HG02798 (cell line): ENCODE measurements around the gene GLOD4.

ENCODE experiments used
- ATAC-seq: cut with Tn5 transposase; IDR thresholded peaks from one replicate; pipeline ENCODE4 v1.9.1; 2021; ENCODE audit warnings: mild to moderate bottlenecking; ENCODE audit not compliant: unreplicated experiment, poor library complexity

The GLOD4 gene

DNA sequence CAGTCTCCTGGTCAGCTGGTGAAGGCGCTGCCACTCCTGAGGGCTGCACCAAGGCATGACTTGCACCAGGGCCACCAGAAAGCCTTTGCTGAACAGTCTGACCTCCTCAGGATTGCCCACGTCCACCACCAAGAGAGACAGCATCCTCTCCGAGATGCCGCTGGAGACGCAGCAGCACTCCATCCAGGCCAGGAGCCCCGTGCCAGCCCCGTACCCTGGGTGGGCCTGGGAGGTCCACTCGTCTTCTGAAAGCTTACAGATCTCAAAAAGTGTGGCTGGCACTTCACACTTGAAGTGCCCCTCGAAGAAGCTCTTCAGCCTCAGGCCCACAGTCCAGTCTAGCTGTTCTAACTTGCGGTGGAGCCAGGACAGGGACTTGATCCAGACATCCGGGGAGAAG is 36.7 kb downstream of the GLOD4 start:
- ATAC-seq: no peak

DNA sequence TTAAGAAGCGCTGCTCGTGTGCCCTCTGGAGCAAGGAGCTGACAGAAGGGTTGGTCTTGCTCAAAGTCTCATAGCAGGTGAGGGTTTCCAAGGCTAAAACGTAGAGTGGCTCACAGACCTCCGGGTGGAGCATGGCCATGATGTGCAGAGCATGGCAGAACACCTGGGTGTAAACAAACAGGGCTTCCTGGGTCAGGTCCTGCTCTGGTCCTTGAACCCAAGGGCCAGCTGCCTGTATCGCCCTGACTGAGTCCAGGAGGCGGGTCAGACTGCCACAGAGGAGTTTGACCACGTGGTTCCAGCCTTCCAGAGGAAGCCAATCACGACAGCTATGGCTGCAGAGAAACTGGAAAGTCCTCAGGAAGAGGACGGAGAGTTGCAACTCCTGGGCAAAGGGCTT is 37.1 kb downstream of the GLOD4 start:
- ATAC-seq: no peak

DNA sequence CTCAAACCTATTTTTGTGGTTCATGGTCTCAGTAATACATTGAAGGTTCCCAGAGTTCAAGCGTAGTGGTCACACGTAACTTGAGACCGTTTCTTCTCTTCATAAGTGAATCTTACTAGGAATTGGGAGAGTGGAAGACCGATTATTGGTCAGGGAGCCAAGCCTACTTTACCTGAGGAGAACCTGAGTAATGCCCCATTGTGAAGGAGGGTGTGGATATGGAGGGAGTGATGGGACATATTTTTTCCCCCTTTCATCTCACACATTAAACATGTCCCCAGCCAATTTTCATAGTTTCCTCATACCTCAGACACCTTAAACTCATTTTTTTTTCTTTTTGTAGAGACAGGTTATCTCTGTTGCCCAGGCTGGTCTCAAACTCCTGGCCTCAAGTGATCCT is 38.9 kb downstream of the GLOD4 start:
- no peak for ATAC-seq

DNA sequence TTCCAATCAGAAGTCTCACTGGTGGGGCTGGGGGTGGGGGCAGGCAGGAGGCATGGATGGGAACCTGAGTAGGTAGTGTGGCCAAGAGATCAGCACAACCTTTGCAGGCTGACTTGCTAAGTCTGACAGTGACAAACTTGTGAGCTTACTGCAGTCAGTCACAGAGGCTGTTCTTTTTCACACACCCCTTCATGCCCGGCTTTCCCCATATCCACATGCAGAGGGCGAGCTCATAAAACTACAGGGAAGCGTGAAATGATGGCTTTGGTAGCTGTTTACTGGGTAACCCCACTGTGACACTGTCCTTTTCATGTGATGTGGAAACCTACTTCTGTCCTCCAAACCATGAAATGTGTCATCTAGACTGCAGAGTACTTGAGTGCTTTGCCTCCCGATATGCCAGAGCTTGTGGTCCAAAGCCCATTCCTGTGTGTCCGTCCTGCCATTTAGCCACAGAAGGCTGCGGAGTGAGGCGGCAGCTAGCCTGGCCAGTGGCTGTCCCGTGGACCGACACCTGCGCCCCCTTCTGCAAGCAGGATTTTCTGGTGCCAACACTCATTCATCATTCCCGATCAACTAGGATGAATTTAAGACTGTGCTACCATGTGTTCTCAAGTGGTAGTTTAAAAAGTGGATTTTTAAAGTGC is 39.8 kb downstream of the GLOD4 start:
- no peak for ATAC-seq

DNA sequence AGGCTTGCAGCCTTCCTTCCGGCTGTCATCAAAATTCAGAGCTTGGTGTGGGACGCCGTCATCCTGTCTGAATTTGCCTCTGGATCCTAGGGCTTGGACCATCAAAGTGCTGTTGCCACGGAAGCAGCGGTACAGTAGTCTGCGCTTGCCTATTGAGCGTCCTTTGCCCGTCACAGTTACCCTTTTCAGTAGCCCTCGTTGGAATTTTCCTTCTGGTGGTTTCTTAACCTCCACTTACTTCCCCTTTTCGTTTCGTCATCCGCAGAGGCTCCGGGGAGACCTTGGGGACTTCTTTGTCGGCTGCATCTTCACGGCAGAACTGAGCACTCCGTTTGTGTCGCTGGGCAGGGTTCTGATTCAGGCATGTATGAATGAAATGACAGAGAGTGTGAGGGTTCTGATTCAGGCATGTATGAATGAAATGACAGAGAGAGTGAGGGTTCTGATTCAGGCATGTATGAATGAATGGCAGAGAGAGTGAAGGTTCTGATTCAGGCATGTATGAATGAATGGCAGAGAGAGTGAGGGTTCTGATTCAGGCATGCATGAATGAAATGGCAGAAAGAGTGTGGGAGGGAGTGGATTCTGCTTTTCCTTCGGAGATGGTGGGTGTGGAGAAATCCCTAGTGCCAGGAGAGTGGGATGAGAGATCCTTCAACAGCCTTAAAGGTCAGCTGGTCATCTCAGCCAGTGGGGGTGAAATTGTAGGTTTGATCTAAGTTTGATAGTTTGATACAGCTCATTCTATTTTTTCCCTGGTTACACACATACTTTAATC is 41.7 kb downstream of the GLOD4 start:
- ATAC-seq: peak; percentile 83

DNA sequence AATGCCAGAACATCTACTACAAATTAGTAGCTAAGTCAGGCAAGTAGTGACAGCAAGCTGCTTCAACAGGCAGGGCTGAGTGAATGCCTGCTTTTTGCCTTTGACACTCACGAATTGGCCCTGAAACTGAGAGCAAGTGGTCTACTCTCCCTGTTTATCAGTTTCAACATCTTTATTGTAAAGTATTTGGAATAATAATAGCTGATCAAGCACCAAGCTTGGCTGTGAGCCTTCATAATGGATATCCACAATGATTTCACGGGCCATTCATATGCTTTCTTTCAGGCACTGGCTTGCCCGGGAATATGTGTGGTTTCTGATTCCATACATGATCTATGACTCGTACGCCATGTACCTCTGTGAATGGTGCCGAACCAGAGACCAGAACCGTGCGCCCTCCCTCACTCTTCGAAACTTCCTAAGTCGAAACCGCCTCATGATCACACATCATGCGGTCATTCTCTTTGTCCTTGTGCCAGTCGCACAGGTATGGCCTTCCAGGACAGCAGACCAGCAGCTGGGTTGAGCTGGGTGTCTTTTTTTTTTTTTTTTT is 44.4 kb downstream of the GLOD4 start:
- ATAC-seq: no peak

DNA sequence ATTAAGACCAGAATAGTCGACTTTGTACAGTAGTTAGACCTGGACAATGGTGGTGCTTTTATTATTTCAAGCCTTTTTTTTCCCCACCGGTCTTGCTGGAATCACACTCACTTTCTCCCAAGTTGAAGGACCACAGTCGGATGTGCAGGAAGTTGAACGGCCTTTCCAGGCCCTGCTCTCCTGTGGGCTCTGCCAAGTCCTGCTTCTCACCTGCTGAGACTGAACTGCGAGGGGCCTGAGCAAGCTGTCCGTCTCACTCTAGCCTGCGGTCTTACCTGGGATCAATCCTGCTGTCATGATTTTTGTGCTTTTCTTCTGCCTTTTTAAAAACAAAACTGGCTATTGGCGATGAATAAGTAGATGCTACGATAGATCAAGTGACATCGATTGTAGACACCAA is 48.3 kb downstream of the GLOD4 start:
- ATAC-seq: no peak

DNA sequence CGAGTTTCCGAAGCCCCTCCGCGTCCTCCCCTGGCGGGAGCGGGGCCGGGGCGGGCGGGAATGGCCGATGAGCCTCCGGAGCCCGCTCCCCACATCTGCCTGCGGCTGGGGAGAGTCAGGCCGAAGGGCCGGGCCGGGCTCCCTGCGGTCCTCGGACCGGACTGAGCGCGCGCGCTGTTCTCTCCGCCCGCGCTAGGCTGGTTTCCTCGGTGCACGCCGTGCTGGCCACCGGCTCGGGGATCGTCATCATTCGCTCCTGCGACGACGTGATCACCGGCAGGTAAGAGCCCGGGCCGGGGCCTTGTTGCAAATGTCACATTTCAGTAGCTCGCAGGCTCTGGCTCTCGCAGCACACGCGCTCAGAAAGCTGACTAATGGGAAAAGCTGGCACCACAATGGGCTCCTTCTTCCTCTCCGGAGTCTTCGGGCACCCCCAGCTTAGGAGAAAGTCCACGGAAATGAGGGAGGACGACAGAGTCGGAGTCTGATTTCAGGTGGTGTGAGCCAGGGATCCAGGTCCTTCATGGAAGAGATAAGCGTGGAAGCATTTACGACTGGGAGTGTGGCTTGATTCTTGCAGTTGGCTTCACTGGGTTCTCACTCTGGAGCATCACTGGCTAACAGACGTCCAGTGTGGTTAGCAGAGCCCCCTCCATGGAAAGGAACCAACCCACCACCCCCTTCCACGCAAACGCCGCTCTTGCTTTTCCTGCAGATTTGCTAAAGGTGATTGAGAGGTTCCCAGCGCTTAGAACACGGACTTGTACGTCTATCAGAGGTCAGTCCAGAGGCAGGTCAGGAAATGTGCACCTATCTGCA is 49.0 kb downstream of the GLOD4 start:
- ATAC-seq: peak; percentile 32

DNA sequence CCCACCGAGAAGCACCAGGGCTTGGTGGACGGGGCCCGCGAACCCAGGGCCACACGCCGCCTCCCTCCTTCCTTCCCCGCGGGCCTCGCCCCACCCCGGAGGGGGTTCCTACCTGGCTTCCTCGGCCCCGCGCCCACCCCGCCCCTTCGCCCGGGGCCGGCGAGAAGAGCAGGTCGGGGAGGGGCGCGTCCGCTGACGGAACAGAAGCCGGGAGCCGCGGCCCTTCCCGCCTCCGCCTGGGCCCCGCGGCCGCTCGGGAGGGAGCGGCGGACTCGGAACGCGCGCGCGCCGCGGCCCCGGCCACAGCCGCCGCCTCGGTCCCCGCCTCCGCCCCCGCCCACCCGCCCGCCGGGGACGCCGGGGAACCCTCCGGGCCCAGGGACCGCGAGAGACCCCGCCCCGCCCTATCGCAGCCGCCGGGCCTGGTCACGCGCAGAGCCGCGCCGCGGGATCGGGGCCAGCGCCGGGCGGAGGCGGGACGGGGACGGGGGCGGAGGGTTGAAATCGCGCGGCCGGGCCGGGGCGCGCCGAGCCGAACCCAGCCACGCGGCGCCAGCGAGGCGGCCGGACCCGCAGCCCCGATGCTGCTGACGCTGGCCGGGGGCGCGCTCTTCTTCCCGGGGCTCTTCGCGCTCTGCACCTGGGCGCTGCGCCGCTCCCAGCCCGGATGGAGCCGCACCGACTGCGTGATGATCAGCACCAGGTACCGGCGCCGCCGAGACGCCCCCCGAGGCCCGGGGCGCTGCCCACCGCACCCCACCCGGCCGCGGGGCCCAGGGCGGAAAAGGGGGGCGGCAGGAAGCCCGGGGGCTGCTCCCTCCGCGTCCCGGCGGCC is 49.8 kb downstream of the GLOD4 start, which contains the start of gene TLCD3A:
Gene TLCD3A, plus strand, starts transcription at position 530 of the 835 bp plus-strand sequence. Its CDS starts 52 bp downstream, at position 582.
- ATAC-seq: peak; percentile 62

DNA sequence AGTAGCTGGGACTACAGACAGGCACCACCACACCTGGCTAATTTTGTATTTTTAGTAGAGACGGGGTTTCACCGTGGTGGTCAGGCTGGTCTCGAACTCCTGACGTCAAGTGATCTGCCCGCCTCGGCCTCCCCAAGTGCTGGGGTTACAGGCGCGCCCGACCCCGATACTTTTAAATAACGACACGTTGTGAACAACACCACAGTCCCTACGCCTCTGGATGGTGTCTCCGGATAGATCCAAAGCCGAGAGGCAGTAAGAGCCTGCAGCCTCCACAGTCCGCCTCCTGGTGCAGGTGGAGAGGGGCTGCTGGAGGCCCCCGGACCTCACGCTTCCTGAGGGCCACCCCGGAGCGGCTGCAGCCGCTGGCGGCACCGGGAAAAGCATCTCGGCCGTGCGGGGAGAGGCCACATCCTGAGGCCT is 50.4 kb downstream of the GLOD4 start:
- ATAC-seq: no peak

DNA sequence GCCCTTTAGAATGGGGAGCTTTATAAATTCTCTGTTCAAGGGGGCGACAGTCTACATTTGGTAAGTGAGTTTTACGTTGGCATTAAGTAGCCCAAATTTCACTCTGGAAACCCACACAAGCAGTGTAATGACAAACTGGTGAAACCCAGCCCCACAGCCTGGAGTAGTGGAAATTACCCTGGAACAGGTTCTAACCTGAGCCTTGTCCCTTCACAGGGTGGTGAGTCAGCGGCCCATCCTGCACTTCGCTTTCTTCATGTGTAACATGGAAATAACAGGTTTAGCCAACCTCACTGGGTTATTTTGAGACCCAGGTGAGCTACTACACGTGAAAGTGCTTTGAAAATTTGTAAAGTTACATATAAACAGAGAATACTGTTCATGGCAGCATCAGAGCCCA is 53.2 kb downstream of the GLOD4 start:
- no peak for ATAC-seq

DNA sequence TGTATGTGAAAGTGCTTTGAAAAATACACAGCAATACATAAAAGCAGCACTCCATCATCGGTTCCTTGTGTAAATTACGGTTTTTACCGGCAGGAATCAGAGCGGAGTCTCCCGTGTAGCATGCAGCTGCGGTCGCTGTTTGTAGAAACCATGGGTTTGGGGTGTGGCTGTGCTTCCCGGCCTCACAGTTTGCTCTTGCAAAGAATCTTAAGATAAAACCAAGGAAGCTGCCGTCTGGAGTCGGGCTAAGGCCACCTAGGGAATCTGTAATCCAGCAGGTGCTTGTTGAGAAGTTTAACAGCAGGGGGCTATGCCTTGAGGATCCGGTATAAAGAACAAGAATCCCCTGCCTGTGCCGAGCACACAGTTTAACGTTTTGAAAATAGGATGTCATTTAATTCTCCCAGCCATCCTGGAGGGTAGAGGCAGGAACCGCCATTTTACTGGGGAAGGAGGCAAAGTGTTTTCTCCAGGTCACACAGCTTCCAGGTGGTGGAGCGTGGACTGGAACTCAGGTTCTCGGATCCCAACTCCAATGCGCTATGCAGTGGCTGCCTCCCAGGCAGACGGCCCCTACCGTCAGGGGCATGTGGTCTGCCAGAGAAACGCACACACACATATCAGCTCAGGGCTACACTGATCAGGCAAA is 55.7 kb downstream of the GLOD4 start:
- ATAC-seq: no peak

DNA sequence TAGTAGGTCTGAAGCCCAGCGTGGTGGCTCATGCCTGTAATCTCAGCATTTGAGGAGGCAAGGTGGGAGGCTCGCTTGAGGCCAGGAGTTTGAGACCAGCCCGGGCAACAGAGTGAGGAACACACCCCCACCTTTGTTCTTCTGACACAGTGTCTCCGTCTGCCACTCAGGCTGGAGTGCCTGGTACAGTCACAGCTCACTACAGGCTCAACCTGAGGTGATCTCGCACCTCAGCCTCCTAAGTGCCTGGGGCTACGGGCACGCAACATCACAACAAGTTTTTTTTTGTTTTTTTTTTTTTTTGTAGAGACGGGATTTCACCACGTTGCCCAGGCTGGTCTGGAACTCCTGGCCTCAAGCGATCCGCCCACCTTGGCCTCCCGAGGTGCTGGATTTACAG is 56.3 kb downstream of the GLOD4 start:
- no peak for ATAC-seq

DNA sequence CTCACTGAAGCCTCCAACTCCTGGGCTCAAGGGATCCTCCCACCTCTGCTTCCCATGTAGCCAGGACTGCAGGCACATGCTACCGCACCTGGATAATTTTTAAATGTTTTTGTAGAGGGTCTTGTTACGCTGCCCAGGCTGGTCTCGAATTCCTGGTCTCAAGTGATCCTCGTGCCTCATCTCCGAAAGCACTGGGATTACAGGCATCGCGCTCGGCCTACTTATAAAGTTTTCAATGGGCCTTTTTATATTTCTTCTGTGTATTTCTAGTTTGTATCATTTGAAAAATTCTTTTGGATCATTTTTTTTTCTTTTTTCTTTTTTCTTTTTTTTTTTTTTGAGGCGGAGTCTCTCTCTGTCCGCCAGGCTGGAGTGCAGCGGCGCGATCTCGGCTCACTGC is 57.0 kb downstream of the GLOD4 start:
- no peak for ATAC-seq

DNA sequence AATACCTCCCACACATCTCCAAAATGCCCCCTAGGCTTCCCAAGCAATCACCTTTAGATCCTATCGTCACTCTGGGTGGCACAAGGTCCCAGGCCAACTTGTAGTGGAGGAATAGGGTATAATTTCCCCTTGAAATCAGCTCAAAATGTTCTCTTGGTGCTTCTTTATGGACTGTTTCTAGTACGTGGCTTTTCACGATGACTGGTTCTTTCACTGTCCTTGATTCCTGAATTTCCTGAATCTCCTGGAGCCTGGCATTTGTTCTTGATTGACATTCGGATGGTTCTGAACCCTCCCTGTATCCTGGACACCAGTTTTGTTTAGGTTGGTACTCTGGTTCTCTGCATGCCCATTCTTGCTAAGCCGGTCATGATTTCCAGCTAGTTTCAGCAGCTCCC is 60.5 kb downstream of the GLOD4 start:
- no peak for ATAC-seq

DNA sequence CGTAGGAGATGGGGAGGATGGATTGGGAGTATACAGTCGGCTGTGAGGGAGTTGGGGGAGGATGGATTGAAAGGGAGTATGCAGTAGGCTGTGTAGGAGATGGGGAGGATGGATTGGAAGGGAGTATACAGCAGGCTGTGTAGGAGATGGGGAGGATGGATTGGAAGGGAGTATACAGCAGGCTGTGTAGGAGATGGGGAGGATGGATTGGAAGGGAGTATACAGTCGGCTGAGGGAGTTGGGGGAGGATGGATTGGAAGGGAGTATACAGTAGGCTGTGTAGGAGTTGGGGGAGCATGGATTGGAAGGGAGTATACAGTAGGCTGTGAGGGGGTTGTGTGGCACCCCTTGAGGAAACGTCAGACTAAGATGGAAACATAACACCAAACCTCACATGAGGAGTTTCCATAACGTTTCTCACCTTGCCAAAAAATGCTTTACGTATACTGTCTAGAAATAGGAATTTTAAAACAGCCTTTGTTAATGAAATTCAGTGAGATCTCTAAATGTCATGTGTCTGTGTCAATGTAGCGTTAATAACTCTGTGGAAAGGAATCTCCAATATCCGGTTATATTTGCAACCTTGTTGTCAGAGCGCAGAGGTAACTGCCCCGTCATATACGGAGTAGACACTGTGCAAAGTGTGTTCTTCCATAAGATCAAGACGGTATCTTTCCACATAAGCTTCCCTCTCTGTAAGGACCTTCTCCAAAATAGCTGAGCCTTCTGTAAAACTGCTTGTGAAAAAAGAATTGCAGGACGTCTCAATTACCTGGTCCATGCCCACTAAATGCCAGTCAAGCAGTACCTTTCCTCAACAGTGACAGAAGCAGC is 61.2 kb downstream of the GLOD4 start:
- ATAC-seq: no peak

DNA sequence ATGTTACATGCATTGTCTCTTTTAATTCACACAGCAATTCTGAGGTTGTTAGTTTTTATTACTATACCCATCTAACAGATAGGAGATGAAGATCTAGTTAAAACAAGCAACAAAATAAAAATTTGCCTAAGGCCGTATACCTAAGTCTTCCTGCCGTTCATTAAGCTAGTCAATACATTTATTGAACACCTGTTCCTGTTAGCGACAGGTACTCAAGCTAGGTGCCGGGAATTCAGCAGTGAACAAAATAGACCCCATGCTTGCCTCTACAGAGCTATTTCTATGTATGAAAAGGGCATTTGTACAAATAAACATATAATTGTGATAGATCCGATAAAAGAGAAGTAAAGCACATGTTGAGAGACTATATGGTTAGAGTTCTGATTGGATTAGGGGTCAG is 64.0 kb downstream of the GLOD4 start:
- no peak for ATAC-seq
